HepG2 (cell line): ENCODE data around the gene WNT2. TPM values are rescaled to one million over a fixed set of nuclear protein-coding genes. Genes with fewer than 3 reads are reported as not detected.

Experiments
- ATAC-seq: fragments of 200-7000 bp; cut with Tn5 transposase; 3 replicates; pipeline ENCODE4 v1.9.1; 2020; ENCODE audit warnings: mild to moderate bottlenecking, moderate library complexity
- BruUV-seq: library from RNA; stranded (reverse); fragments of 400-500 nt; replicated peaks from 2 replicates; lab custom pipeline; 2021; lab: Mats Ljungman, UMichigan
- CTCF ChIA-PET: fragments of 300-600 bp; formaldehyde crosslinking; extraction: SDS; loops from one replicate; lab custom pipeline; 2021; ENCODE audit warnings: low total read pairs, inconsistent platforms, low intra/inter-chr PET ratio; lab: Yijun Ruan, JAX
- POLR2A ChIA-PET: fragments of 350-600 bp; sonication (Branson Sonifier 250); formaldehyde crosslinking; loops from one replicate; lab custom pipeline; 2020; ENCODE audit warnings: antibody characterized with exemption, inconsistent platforms; lab: Yijun Ruan, JAX
- DNase-seq: peaks from one replicate; pipeline ENCODE4 v3.0.0-alpha.2; 2015; ENCODE audit warnings: low spot score
- FAIRE-seq: peaks from 3 replicates; lab custom pipeline; 2011; peaks lifted over from hg19 to GRCh38; lab: Jason Lieb, UNC
- H2AFZ ChIP-seq: one replicate; pipeline ENCODE4 v1.6.1; 2011; ENCODE audit warnings: low read length, inconsistent platforms
- H3K27ac ChIP-seq: fragments of 300-600 bp; 3 replicates; pipeline ENCODE4 v1.8.0; 2011; ENCODE audit warnings: mixed run types, mild to moderate bottlenecking, mixed read lengths, low read length, inconsistent platforms; ENCODE audit not compliant: insufficient read depth; ENCODE audit errors: extremely low read length
- H3K27me3 ChIP-seq, 2 experiments: fragments of 200-600 bp in 1 of 2; 2 replicates in 1 of 2; 3 replicates in 1 of 2; pipeline versions ENCODE4 v1.6.0 to v1.8.0; 2011; ENCODE audit warnings: low read length in 2 of 2, mild to moderate bottlenecking in 2 of 2, moderate library complexity in 2 of 2, inconsistent platforms in 1 of 2; ENCODE audit not compliant: insufficient read depth in 2 of 2, control insufficient read depth in 1 of 2
- H3K36me3 ChIP-seq, 2 experiments: fragments of 200-600 bp in 1 of 2; replicated peaks in 1 of 2; 2 replicates in 1 of 2; 3 replicates in 1 of 2; pipeline versions ENCODE4 v1.5.1 to v1.8.0; 2011; ENCODE audit warnings: low read length in 2 of 2, inconsistent platforms in 1 of 2; ENCODE audit not compliant: insufficient read depth in 2 of 2, control insufficient read depth in 1 of 2
- H3K4me1 ChIP-seq: 2 replicates; pipeline ENCODE4 v1.5.1; 2012; ENCODE audit warnings: low read length, inconsistent platforms; ENCODE audit not compliant: insufficient read depth
- H3K4me2 ChIP-seq: 2 replicates; pipeline ENCODE4 v1.6.0; 2011; ENCODE audit warnings: low read depth, low read length, inconsistent platforms
- H3K4me3 ChIP-seq, 3 experiments: fragments of 200-600 bp in 1 of 3; sonication (generic), shearing (Covaris generic) in 1 of 3; replicated peaks in 1 of 3; 2 replicates each; pipeline ENCODE4 v1.5.1; 2011 to 2016; ENCODE audit warnings: low read length in 3 of 3, inconsistent platforms in 2 of 3, low read depth in 2 of 3, mild to moderate bottlenecking in 2 of 3, control low read depth in 1 of 3, mixed read lengths in 1 of 3; ENCODE audit not compliant: insufficient read depth in 1 of 3
- H3K79me2 ChIP-seq: one replicate; pipeline ENCODE4 v1.6.1; 2011; ENCODE audit warnings: low read length, inconsistent platforms; ENCODE audit not compliant: insufficient read depth
- H3K9ac ChIP-seq: 2 replicates; pipeline ENCODE4 v1.6.0; 2011; ENCODE audit warnings: mild to moderate bottlenecking, low read depth, low read length, inconsistent platforms; ENCODE audit not compliant: insufficient read depth
- H3K9me3 ChIP-seq: 2 replicates; pipeline ENCODE4 v1.5.1; 2012; ENCODE audit warnings: mild to moderate bottlenecking, low read length
- H4K20me1 ChIP-seq: 2 replicates; pipeline ENCODE4 v1.6.0; 2011; ENCODE audit warnings: inconsistent platforms, mild to moderate bottlenecking, low read length, moderate library complexity; ENCODE audit not compliant: insufficient read depth
- CCAR2 ChIP-seq: fragments of 200-400 bp; formaldehyde crosslinking; optimal IDR thresholded peaks from 2 replicates; pipeline ENCODE3; 2018; ENCODE audit warnings: low read depth, mild to moderate bottlenecking, low read length, moderate library complexity
- CENPX ChIP-seq: sonication (generic); formaldehyde crosslinking; IDR thresholded peaks from 2 replicates; pipeline ENCODE4 v1.9.0; 2021; ENCODE audit warnings: mild to moderate bottlenecking, missing genetic modification reagents, moderate library complexity
- DBP ChIP-seq: sonication (generic); formaldehyde crosslinking; IDR thresholded peaks from 2 replicates; pipeline ENCODE4 v1.4.0; 2020; ENCODE audit warnings: missing genetic modification reagents; ENCODE audit errors: not compliant biosample characterization
- FOXO1 ChIP-seq: sonication (generic); formaldehyde crosslinking; IDR thresholded peaks from 2 replicates; pipeline ENCODE4 v1.4.0; 2020; ENCODE audit warnings: missing genetic modification reagents
- HOXD1 ChIP-seq: sonication (generic); formaldehyde crosslinking; IDR thresholded peaks from 2 replicates; pipeline ENCODE4 v1.5.0; 2020; ENCODE audit warnings: missing genetic modification reagents
- KDM6A ChIP-seq: IDR thresholded peaks from 2 replicates; pipeline ENCODE4 v1.6.1; 2016; ENCODE audit warnings: low read depth
- MATR3 ChIP-seq: sonication (generic); formaldehyde crosslinking; IDR thresholded peaks from 2 replicates; pipeline ENCODE4 v1.4.0; 2020; ENCODE audit warnings: missing genetic modification reagents
- MEIS2 ChIP-seq: sonication (generic); formaldehyde crosslinking; IDR thresholded peaks from 2 replicates; pipeline ENCODE4 v1.9.0; 2021; ENCODE audit warnings: mild to moderate bottlenecking, missing genetic modification reagents
- MIXL1 ChIP-seq: IDR thresholded peaks from 2 replicates; pipeline ENCODE4 v1.6.1; 2016
- NCOR1 ChIP-seq: fragments of 200-600 bp; sonication (generic); IDR thresholded peaks from 2 replicates; pipeline ENCODE4 v1.7.0; 2017; ENCODE audit warnings: antibody characterized with exemption, low read length, borderline replicate concordance
- PRDM4 ChIP-seq: sonication (generic); formaldehyde crosslinking; IDR thresholded peaks from 2 replicates; pipeline ENCODE4 v1.9.0; 2021; ENCODE audit warnings: missing genetic modification reagents, borderline replicate concordance
- RXRB ChIP-seq: IDR thresholded peaks from 2 replicates; pipeline ENCODE4 v1.6.1; 2016; ENCODE audit warnings: borderline replicate concordance, missing genetic modification reagents, missing compliant biosample characterization
- SALL1 ChIP-seq: sonication (generic); formaldehyde crosslinking; IDR thresholded peaks from 2 replicates; pipeline ENCODE4 v1.8.0; 2022; ENCODE audit warnings: mild to moderate bottlenecking, missing genetic modification reagents
- SCMH1 ChIP-seq: sonication (generic); formaldehyde crosslinking; IDR thresholded peaks from 2 replicates; pipeline ENCODE4 v1.9.0; 2021; ENCODE audit warnings: missing genetic modification reagents, mild to moderate bottlenecking, borderline replicate concordance
- SP2 ChIP-seq: sonication (generic); formaldehyde crosslinking; IDR thresholded peaks from 2 replicates; pipeline ENCODE4 v1.5.1; 2020; ENCODE audit warnings: mild to moderate bottlenecking, missing genetic modification reagents
- ZNF101 ChIP-seq: sonication (generic); formaldehyde crosslinking; IDR thresholded peaks from 2 replicates; pipeline ENCODE4 v1.4.0; 2020; ENCODE audit warnings: mild to moderate bottlenecking, low read depth, missing genetic modification reagents, borderline replicate concordance
- ZNF431 ChIP-seq: sonication (generic); formaldehyde crosslinking; IDR thresholded peaks from 2 replicates; pipeline ENCODE4 v1.9.0; 2022; ENCODE audit warnings: missing genetic modification reagents, low read depth, mild to moderate bottlenecking, borderline replicate concordance
- ZNF598 ChIP-seq: sonication (generic); formaldehyde crosslinking; IDR thresholded peaks from 2 replicates; pipeline ENCODE4 v1.5.1; 2020; ENCODE audit warnings: mild to moderate bottlenecking, missing genetic modification reagents, borderline replicate concordance
- ZNF709 ChIP-seq: sonication (generic); formaldehyde crosslinking; IDR thresholded peaks from 2 replicates; pipeline ENCODE4 v1.5.0; 2020; ENCODE audit warnings: mild to moderate bottlenecking, missing genetic modification reagents
- ZNF776 ChIP-seq: sonication (generic); formaldehyde crosslinking; IDR thresholded peaks from 2 replicates; pipeline ENCODE4 v1.4.0; 2020; ENCODE audit warnings: mild to moderate bottlenecking, missing genetic modification reagents
- WGBS: methylation state at CpG from one replicate; pipeline ENCODE4 v1.1.6; 2017; ENCODE audit warnings: low lambda C conversion rate; 5-methylcytosine and 5-hydroxymethylcytosine counted together
- in situ Hi-C: cut with HindIII; loops from 2 replicates; pipeline ENCODE4 v1.10.0; 2017; ENCODE audit warnings: low pct_unique_long_range_greater_than_20kb; ENCODE audit not compliant: extremely low pct_ligation_motif_present
- intact Hi-C: fragments of 100-400 bp; cut with micrococcal nuclease; formaldehyde crosslinking; loops from one replicate; pipeline ENCODE4 v1.10.0; 2022; ENCODE audit not compliant: unreplicated experiment
- polyA plus RNA-seq, 8 experiments: library from polyadenylated mRNA; depleted of rRNA in 3 of 8; stranded (reverse) in 7 of 8; unstranded in 1 of 8; fragments of >200 nt; fragmentation: Illumina TruSeq in 4 of 8; extraction: Trizol in 4 of 8; gene quantifications; 2 replicates each; pipeline versions ENCODE4 v1.2.1 to v1.2.3, GENCODE V29; 2011 to 2016; ENCODE audit warnings: low read depth in 4 of 8, missing spikeins in 1 of 8, mixed read lengths in 1 of 8; ENCODE audit not compliant: insufficient read depth in 1 of 8
- total RNA-seq, 5 experiments: library from RNA; depleted of rRNA; stranded (reverse); fragments of >200 nt; fragmentation: Illumina TruSeq; extraction: Trizol; gene quantifications; 2 replicates each; pipeline ENCODE4 v1.2.3, GENCODE V29; 2016; ENCODE audit warnings: low read depth in 1 of 5

Gene WNT2
- total and polyA plus RNA-seq, 2 of the 13 experiments (the other 11 are each of a cell fraction or from before 2014, with no cell fraction given) = not detected

DNA sequence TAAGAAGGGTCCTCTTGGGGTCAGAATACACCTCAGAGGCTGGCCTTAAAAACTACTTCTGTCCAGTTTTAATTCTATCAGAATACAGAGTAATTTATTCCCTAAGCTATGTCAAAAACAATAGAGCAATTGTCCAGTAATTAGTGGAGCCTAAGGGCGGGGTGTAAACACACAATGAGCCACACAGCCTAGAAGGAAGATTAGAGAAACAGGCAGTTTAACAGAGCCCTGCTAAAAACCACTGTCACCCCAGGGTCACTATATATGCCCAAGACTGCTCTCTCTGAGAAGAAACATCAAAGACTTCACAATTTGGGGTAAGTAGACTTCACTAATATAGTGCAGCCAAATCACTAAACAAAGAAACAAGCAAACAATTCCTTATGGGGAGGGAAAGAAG lies 27.2 kb upstream of the WNT2 start:
- DNase-seq = no peak

DNA sequence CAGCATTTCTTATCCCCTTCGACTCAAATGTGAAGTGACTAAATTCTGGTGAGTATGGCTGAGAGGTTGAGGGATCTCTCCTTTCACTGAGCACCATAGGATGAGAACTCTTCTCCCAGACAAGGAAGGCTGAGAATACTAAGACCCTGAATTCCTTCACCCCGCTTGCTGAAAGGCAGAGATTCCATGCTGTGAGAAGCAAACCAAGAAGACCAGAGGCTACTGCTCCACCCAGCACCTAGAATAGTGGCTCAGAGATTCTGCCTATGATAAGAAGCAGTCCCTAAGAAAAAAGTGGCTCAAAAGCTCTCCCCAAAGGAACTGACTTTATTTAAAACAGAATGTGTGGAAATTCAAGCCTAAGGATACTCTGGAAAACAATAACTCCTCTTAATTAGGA lies 26.7 kb upstream of the WNT2 start:
- ATAC-seq = no peak
- no peak for TF ChIP-seq ZNF101 (CRISPR knock-in tag)
- no peak for TF ChIP-seq NCOR1
- TF ChIP-seq CENPX (CRISPR knock-in tag) = no peak
- no peak for TF ChIP-seq SP2 (CRISPR knock-in tag)
- no peak for TF ChIP-seq FOXO1 (CRISPR knock-in tag)
- TF ChIP-seq ZNF431 (CRISPR knock-in tag) = no peak
- TF ChIP-seq MATR3 (CRISPR knock-in tag) = no peak
- TF ChIP-seq PRDM4 (CRISPR knock-in tag) = no peak
- TF ChIP-seq MIXL1 (CRISPR knock-in tag) = no peak
- no peak for TF ChIP-seq DBP (CRISPR knock-in tag)
- TF ChIP-seq SCMH1 = no peak
- TF ChIP-seq ZNF776 = no peak
- TF ChIP-seq CCAR2 = no peak

More for the DNA sequence above, 27.2 kb upstream of the WNT2 start:
- ATAC-seq (no peak), FAIRE-seq (no peak)
- no peak overlapping the region for H3K4me3 ChIP-seq
- H3K79me2 ChIP-seq = no peaks in the 10 kb centered on the region
- intact Hi-C loops = no loop called here
- in situ Hi-C loops = no loop called here
- no peaks in the 10 kb centered on the region for H3K9me3 ChIP-seq
- H4K20me1 ChIP-seq = no peaks in the 10 kb centered on the region
- no peaks in the 10 kb centered on the region; a peak in 1 of 5 replicates for H3K27me3 ChIP-seq
- ChIA-PET POLR2A (no interaction called here), CTCF (no interaction called here)
- no peaks in the 10 kb centered on the region for H3K4me1 ChIP-seq
- no TSS peak for BruUV-seq
- no peak for TF ChIP-seq KDM6A (CRISPR knock-in tag)
- no peak for TF ChIP-seq MEIS2 (CRISPR knock-in tag)
- TF ChIP-seq RXRB = no peak
- no peak for TF ChIP-seq HOXD1 (CRISPR knock-in tag)
- no peak for TF ChIP-seq SALL1
- no peak for TF ChIP-seq ZNF598 (CRISPR knock-in tag)
- TF ChIP-seq ZNF709 (CRISPR knock-in tag) = no peak
- TF ChIP-seq, all 625 proteins: peak for 0
- no peak overlapping the region for H3K9ac ChIP-seq
- no peak overlapping the region for H2AFZ ChIP-seq
- no peak overlapping the region for H3K4me2 ChIP-seq
- H3K27ac ChIP-seq = no peak overlapping the region
- WGBS = 0% methylated on average over 1 of the region's 1 CpG
- H3K36me3 ChIP-seq = no peaks in the 10 kb centered on the region

More for the DNA sequence above, 26.7 kb upstream of the WNT2 start:
- intact Hi-C loops (no loop called here), in situ Hi-C loops (no loop called here)
- ChIA-PET POLR2A (no interaction called here), CTCF (no interaction called here)
- no peak overlapping the region for H3K9ac ChIP-seq
- no peak overlapping the region for H2AFZ ChIP-seq
- no peaks in the 10 kb centered on the region for H3K4me1 ChIP-seq
- DNase-seq (no peak), FAIRE-seq (no peak)
- BruUV-seq = no TSS peak
- H3K79me2 ChIP-seq = no peaks in the 10 kb centered on the region
- no peaks in the 10 kb centered on the region; a peak in 1 of 5 replicates for H3K27me3 ChIP-seq
- 0% methylated on average over 2 of the region's 2 CpGs for WGBS
- no peak overlapping the region for H3K4me3 ChIP-seq
- no peaks in the 10 kb centered on the region for H4K20me1 ChIP-seq
- H3K4me2 ChIP-seq = no peak overlapping the region
- no peak overlapping the region for H3K27ac ChIP-seq
- no peaks in the 10 kb centered on the region for H3K36me3 ChIP-seq
- no peaks in the 10 kb centered on the region for H3K9me3 ChIP-seq
